AG04450 (cell line): ENCODE data around the gene LASP1. TPM values are rescaled to one million over a fixed set of nuclear protein-coding genes. Genes with fewer than 3 reads are reported as not detected.

Source experiments
- CTCF ChIA-PET: fragments of 300-600, 350-600 bp; formaldehyde crosslinking; extraction: SDS; loops from one replicate; lab custom pipeline; 2022; ENCODE audit warnings: antibody characterized with exemption, inconsistent platforms; lab: Charles Lee
- POLR2A ChIA-PET: fragments of 350-600 bp; formaldehyde crosslinking; extraction: SDS; loops from one replicate; lab custom pipeline; 2021; ENCODE audit warnings: antibody characterized with exemption, inconsistent platforms; lab: Yijun Ruan, JAX
- DNase-seq: peaks from one replicate; pipeline ENCODE4 v3.0.0-alpha.2; 2011; ENCODE audit warnings: low read depth, low spot score
- H3K27ac ChIP-seq: one replicate; pipeline ENCODE4 v1.5.1; 2012; ENCODE audit warnings: low read depth, low read length, control low read depth
- H3K27me3 ChIP-seq: one replicate; pipeline ENCODE4 v1.6.0; 2012; ENCODE audit warnings: low read length; ENCODE audit not compliant: control insufficient read depth, insufficient read depth
- H3K4me3 ChIP-seq: 2 replicates; pipeline ENCODE4 v1.5.1; 2011; ENCODE audit warnings: mild to moderate bottlenecking, low read depth, low read length, control low read depth
- H3K9me3 ChIP-seq: 2 replicates; pipeline ENCODE4 v1.5.1; 2012; ENCODE audit warnings: low read length; ENCODE audit not compliant: control insufficient read depth, insufficient read depth
- polyA plus RNA-seq: library from polyadenylated mRNA; depleted of rRNA; stranded (reverse); fragments of >200 nt; gene quantifications from 2 replicates; pipeline ENCODE4 v1.2.3, GENCODE V29; 2011
- TF ChIP-seq, protein P1 (sequence below): IDR thresholded peaks from 2 replicates; pipeline ENCODE4 v1.5.1; 2011; ENCODE audit warnings: low read depth, low read length, control low read depth, inconsistent platforms

LASP1 gene
- polyA plus RNA-seq, 1 experiment, result 181 TPM

DNA sequence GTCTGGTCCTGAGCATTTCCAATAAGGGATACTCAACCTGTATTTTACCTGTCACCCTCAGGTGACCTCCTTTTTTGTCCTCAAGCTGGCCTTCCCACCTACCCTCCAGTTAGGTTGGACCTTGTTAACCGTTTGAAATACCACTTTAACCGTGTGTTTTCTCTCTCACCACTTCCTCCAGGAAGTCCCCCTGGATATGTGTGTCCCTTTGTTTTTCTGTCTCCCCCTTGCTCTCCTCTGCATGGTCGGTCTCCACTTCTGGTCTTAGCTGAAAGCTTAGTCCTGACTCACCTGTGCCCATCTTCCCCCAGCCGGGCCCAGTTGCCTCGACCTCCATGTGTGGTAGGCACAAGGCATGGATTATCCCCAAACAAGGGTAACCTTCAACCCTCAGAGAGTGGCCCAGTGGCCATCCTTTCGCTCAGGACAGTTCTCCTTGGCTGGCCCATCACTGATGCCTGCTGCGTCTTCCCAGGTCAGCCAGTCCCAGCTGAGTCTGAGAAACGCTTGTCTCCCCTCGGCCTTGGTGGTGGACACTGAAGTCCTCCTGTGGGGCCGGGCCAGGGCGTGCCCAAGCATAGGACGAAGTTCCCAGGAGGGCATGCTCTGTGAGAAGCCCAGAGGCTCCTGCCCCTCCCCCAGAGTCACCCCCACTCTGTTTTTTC, 20.0 kb downstream of the LASP1 start:
- Histone ChIP-seq H3K9me3 (no peaks in the 10 kb centered on the region), H3K27me3 (no peaks in the 10 kb centered on the region), H3K4me3 (no peak overlapping the region), H3K27ac (no peak overlapping the region)
- TF ChIP-seq, protein P1, sequence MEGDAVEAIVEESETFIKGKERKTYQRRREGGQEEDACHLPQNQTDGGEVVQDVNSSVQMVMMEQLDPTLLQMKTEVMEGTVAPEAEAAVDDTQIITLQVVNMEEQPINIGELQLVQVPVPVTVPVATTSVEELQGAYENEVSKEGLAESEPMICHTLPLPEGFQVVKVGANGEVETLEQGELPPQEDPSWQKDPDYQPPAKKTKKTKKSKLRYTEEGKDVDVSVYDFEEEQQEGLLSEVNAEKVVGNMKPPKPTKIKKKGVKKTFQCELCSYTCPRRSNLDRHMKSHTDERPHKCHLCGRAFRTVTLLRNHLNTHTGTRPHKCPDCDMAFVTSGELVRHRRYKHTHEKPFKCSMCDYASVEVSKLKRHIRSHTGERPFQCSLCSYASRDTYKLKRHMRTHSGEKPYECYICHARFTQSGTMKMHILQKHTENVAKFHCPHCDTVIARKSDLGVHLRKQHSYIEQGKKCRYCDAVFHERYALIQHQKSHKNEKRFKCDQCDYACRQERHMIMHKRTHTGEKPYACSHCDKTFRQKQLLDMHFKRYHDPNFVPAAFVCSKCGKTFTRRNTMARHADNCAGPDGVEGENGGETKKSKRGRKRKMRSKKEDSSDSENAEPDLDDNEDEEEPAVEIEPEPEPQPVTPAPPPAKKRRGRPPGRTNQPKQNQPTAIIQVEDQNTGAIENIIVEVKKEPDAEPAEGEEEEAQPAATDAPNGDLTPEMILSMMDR, result no peak
- ChIA-PET POLR2A (no interaction called here), CTCF (no interaction called here)
- no peak for DNase-seq

GRCh38 chr17:38890410-38890746, 20.5 kb downstream of the LASP1 start:
- no peaks in the 10 kb centered on the region for H3K9me3 ChIP-seq
- no peak overlapping the region for H3K4me3 ChIP-seq
- DNase-seq, result no peak
- H3K27ac ChIP-seq, result no peak overlapping the region
- ChIA-PET POLR2A (no interaction called here), CTCF (no interaction called here)
- TF ChIP-seq, protein P1, result no peak
- no peaks in the 10 kb centered on the region for H3K27me3 ChIP-seq

DNA sequence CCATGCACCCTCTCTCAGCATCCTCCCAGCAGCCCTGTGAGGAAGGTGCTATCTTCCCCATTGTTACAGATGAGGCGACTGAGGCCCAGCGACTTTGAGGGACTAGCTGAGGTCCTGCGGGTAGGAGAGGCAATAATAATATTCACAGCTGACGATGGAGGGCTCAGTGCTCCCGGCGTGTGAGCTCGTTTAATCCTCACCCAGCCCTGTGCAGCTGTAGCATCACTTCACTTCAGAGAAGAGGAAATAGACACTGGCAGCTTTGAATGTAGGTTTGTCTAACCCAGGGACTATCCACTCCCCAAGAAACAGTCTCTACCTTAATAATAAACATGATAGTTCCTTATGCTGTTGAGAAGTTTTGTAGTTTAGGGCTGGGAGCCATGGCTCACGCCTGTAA, 21.6 kb downstream of the LASP1 start:
- H3K4me3 ChIP-seq, result no peak overlapping the region
- no peaks in the 10 kb centered on the region for H3K9me3 ChIP-seq
- TF ChIP-seq, protein P1, result no peak
- ChIA-PET CTCF (no interaction called here), POLR2A (no interaction called here)
- DNase-seq, result no peak
- H3K27me3 ChIP-seq, result no peaks in the 10 kb centered on the region
- H3K27ac ChIP-seq, result no peak overlapping the region

GRCh38 chr17:38892083-38892482, 22.2 kb downstream of the LASP1 start:
- CTCF ChIA-PET, result no interaction called here
- POLR2A ChIA-PET, result no interaction called here
- TF ChIP-seq, protein P1, result no peak
- no peaks in the 10 kb centered on the region for H3K9me3 ChIP-seq
- no peaks in the 10 kb centered on the region for H3K27me3 ChIP-seq
- H3K27ac ChIP-seq, result no peak overlapping the region
- DNase-seq, result no peak
- no peak overlapping the region for H3K4me3 ChIP-seq

DNA sequence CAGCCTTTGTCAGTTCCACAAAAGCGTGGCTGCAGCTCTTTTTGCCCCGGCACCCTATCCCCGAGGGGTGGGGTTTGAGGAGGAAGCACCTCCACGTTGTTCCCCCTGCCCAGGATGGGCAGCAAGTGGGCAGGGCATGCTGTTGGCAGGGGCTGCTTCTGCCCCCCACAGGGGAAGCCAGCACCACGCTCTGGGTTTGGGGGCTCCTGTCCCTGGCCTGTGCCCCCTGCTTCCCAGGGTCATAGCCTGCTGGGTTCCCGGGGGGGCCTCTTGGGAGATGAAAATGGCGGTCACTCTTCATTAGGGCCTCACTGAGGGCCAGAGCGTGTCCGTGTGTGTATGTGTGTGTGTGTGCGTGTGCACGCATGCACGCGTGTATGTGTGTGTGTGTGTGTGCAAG, 22.8 kb downstream of the LASP1 start:
- Histone ChIP-seq H3K9me3 (no peaks in the 10 kb centered on the region; the same call in 1 of the 2 replicates), H3K27me3 (no peaks in the 10 kb centered on the region), H3K27ac (no peak overlapping the region), H3K4me3 (no peak overlapping the region)
- POLR2A ChIA-PET, result no interaction called here
- CTCF ChIA-PET, result no interaction called here
- TF ChIP-seq, protein P1, result no peak
- no peak for DNase-seq
